CD8-positive, alpha-beta memory T cell (primary cell): ENCODE measurements around the gene EPHB1. TPM values are rescaled to one million over a fixed set of nuclear protein-coding genes. Genes with fewer than 3 reads are reported as not detected.

Experiments
- CTCF ChIA-PET: fragments of 350-600 bp; sonication (Branson Sonifier 250); formaldehyde crosslinking; loops from one replicate; lab custom pipeline; 2021; ENCODE audit warnings: antibody characterized with exemption; lab: Charles Lee
- POLR2A ChIA-PET: fragments of 350-600 bp; sonication (Branson Sonifier 250); formaldehyde crosslinking; loops from one replicate; lab custom pipeline; 2021; ENCODE audit warnings: antibody characterized with exemption; lab: Charles Lee
- DNase-seq, 5 donors: peaks; one replicate each; pipeline versions ENCODE4 v3.0.0 to v3.0.0-alpha.2; 2020 to 2022; ENCODE audit warnings: mixed read lengths in 1 of 5
- H3K27ac ChIP-seq: one replicate; pipeline ENCODE4 v1.7.0; 2013; ENCODE audit warnings: low read depth, mild to moderate bottlenecking, low read length, moderate library complexity
- H3K27me3 ChIP-seq: 2 replicates; pipeline ENCODE4 v1.7.0; 2013; ENCODE audit warnings: low read length, mild to moderate bottlenecking; ENCODE audit not compliant: insufficient read depth, poor library complexity, severe bottlenecking
- H3K36me3 ChIP-seq: 2 replicates; pipeline ENCODE4 v1.7.0; 2013; ENCODE audit warnings: mild to moderate bottlenecking, low read length, moderate library complexity; ENCODE audit not compliant: insufficient read depth
- H3K4me1 ChIP-seq: 2 replicates; pipeline ENCODE4 v1.7.0; 2013; ENCODE audit warnings: mild to moderate bottlenecking, low read length, moderate library complexity; ENCODE audit not compliant: insufficient read depth
- H3K4me3 ChIP-seq: 2 replicates; pipeline ENCODE4 v1.7.0; 2013; ENCODE audit warnings: mild to moderate bottlenecking, low read length
- H3K9me3 ChIP-seq: 2 replicates; pipeline ENCODE4 v1.7.0; 2013; ENCODE audit warnings: mild to moderate bottlenecking, low read length
- H3K27ac Mint-ChIP-seq, 8 donors: one replicate each; pipeline ENCODE4 v1.8.0; 2020 to 2021; ENCODE audit warnings: mixed read lengths in 8 of 8, mild to moderate bottlenecking in 6 of 8, inconsistent platforms in 3 of 8, moderate library complexity in 3 of 8
- H3K27me3 Mint-ChIP-seq, 2 donors: one replicate each; pipeline ENCODE4 v1.8.0; 2020 to 2021; ENCODE audit warnings: mixed read lengths in 2 of 2, mild to moderate bottlenecking in 1 of 2, moderate library complexity in 1 of 2
- H3K36me3 Mint-ChIP-seq, 3 donors: one replicate each; pipeline ENCODE4 v1.8.0; 2020 to 2021; ENCODE audit warnings: mixed read lengths in 3 of 3, inconsistent platforms in 1 of 3, mild to moderate bottlenecking in 1 of 3
- H3K4me1 Mint-ChIP-seq, 3 donors: one replicate each; pipeline ENCODE4 v1.8.0; 2020 to 2021; ENCODE audit warnings: mixed read lengths in 3 of 3, inconsistent platforms in 1 of 3, mild to moderate bottlenecking in 1 of 3
- H3K4me3 Mint-ChIP-seq, 7 donors: one replicate each; pipeline ENCODE4 v1.8.0; 2020 to 2021; ENCODE audit warnings: mixed read lengths in 7 of 7, mild to moderate bottlenecking in 6 of 7, moderate library complexity in 4 of 7, inconsistent platforms in 2 of 7
- H3K9me3 Mint-ChIP-seq, 5 donors: one replicate each; pipeline ENCODE4 v1.8.0; 2020 to 2022; ENCODE audit warnings: mixed read lengths in 5 of 5, mild to moderate bottlenecking in 3 of 5, moderate library complexity in 2 of 5, inconsistent platforms in 1 of 5
- polyA plus RNA-seq: library from polyadenylated mRNA; unstranded; fragments of 300-500 nt; fragmentation: Illumina TruSeq; gene quantifications from one replicate; pipeline ENCODE4 v1.2.3, GENCODE V29; 2021
- total RNA-seq, 2 experiments: library from RNA; stranded (reverse); gene quantifications; one replicate each; pipeline ENCODE4 v1.2.3, GENCODE V29; 2021

The EPHB1 gene
- total and polyA plus RNA-seq, 3 experiments from 2014 or later: 0.10 TPM; not detected in 2

DNA sequence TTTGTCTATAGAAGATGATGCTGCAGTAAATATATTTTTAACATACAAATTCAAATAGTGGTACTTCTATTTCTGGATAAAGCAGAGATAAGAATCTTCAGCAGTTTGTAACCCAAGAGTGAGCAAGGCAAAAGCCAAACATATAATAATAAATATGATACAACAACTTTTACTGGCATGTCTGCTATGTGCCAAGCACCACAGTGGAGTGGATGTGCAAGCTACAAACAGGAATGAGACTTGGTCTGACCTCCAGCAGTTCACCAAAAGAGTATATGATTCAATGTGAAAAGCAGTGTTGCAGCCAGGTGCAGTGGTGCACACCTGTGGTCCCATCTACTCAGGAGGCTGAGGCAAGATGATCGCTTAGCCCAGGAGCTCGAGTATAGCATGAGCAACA lies 395.6 kb downstream of the EPHB1 start:
- no peaks in the 10 kb centered on the region for H3K27me3 ChIP-seq
- H3K9me3 ChIP-seq: no peaks in the 10 kb centered on the region
- Mint-ChIP-seq H3K27me3 (peaks cover 0 to 2% of the 10 kb centered on the region in 2 donors), H3K9me3 (peaks cover 0 to 5% (median 2%) of the 10 kb centered on the region in 5 donors), H3K4me3 (no peak overlapping the region), H3K36me3 (no peaks in the 10 kb centered on the region), H3K27ac (no peak overlapping the region), H3K4me1 (no peaks in the 10 kb centered on the region)
- no peaks in the 10 kb centered on the region for H3K4me1 ChIP-seq
- ChIA-PET POLR2A (no interaction called here), CTCF (no interaction called here)
- H3K27ac ChIP-seq: no peak overlapping the region
- H3K36me3 ChIP-seq: no peaks in the 10 kb centered on the region
- no peak for DNase-seq
- H3K4me3 ChIP-seq: no peak overlapping the region

DNA sequence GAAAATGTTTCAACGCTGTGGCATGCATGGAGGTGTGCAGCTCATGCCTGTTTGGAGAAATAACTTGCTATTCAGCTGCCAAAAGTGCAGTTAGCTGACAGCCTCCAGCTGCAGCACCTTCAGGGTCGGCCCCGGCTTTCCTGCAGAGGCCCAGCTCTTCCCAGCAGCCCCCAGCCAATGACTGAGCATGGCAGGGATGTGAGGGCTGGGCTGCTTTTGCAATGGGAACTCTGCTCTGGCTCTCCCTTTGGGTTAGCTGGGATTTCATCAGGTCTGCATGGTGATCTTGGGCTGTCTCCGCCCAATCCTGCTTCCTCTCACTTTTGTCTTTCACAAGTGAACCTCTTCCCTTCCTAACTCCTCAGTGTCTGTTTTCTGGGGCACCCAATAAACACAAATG lies 396.6 kb downstream of the EPHB1 start:
- Mint-ChIP-seq H3K27ac (no peak overlapping the region), H3K27me3 (peaks cover 0 to 2% of the 10 kb centered on the region in 2 donors), H3K9me3 (peaks cover 0 to 8% (median 2%) of the 10 kb centered on the region in 5 donors), H3K4me3 (no peak overlapping the region), H3K36me3 (no peaks in the 10 kb centered on the region), H3K4me1 (no peaks in the 10 kb centered on the region)
- Histone ChIP-seq H3K4me1 (no peaks in the 10 kb centered on the region), H3K27ac (no peak overlapping the region), H3K27me3 (no peaks in the 10 kb centered on the region), H3K36me3 (no peaks in the 10 kb centered on the region), H3K4me3 (no peak overlapping the region), H3K9me3 (no peaks in the 10 kb centered on the region)
- ChIA-PET POLR2A (no interaction called here), CTCF (no interaction called here)
- no peak for DNase-seq

DNA sequence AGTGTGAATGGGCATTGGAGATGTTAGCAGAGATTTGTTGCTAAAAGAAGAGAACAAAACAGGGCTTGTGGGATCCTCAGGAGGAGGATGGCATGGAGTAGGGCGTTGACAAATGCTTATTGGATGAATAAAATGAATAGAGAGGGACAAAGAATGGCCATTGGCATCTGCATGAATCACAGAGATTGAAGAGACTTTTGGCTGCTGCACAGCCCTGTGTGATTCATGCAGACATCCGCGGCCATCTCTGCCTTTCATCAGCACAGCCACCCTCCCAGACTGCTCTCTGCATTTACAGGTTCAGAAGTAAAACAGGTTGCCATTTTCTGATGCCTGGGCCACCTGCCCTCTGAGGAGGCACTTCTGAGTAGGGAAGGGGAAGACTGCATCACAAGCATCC lies 397.9 kb downstream of the EPHB1 start:
- DNase-seq: no peak
- Histone ChIP-seq H3K27ac (no peak overlapping the region), H3K4me3 (no peak overlapping the region), H3K36me3 (no peaks in the 10 kb centered on the region), H3K27me3 (no peaks in the 10 kb centered on the region), H3K9me3 (no peaks in the 10 kb centered on the region), H3K4me1 (no peaks in the 10 kb centered on the region)
- no peak overlapping the region for H3K27ac Mint-ChIP-seq
- H3K27me3 Mint-ChIP-seq: peaks cover 0 to 2% of the 10 kb centered on the region in 2 donors
- no peaks in the 10 kb centered on the region for H3K36me3 Mint-ChIP-seq
- H3K9me3 Mint-ChIP-seq: peaks cover 0 to 6% (median 2%) of the 10 kb centered on the region in 5 donors
- H3K4me3 Mint-ChIP-seq: no peak overlapping the region
- no peaks in the 10 kb centered on the region for H3K4me1 Mint-ChIP-seq
- ChIA-PET CTCF (no interaction called here), POLR2A (no interaction called here)

DNA sequence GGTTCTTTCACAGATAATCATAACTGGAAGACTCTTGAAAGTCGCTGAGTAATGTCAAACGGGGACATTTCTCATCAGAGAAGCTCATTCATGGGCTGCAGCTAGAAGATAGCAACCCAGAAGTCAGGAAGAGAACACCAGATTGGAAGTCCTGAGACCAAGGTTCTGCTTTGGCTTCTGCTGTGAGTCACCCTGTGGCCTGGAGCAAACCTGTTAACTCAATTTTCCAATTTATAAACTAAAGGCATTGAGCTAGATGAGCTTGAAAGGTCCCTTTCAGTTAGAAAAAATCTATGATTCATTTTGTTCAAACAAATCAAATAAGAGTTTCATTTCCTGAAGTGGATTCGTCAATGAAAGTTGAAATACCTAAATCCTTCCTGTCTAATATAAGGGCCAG lies 402.2 kb downstream of the EPHB1 start:
- no peak overlapping the region for H3K27ac ChIP-seq
- no peaks in the 10 kb centered on the region for H3K4me1 ChIP-seq
- H3K36me3 ChIP-seq: no peaks in the 10 kb centered on the region
- Mint-ChIP-seq H3K36me3 (no peaks in the 10 kb centered on the region), H3K9me3 (peaks cover 0 to 6% (median 0%) of the 10 kb centered on the region in 5 donors), H3K4me1 (no peaks in the 10 kb centered on the region), H3K4me3 (no peak overlapping the region), H3K27ac (no peak overlapping the region), H3K27me3 (no peaks in the 10 kb centered on the region)
- POLR2A ChIA-PET: no interaction called here
- no peak overlapping the region for H3K4me3 ChIP-seq
- CTCF ChIA-PET: no interaction called here
- DNase-seq: no peak
- H3K27me3 ChIP-seq: no peaks in the 10 kb centered on the region
- no peaks in the 10 kb centered on the region for H3K9me3 ChIP-seq

DNA sequence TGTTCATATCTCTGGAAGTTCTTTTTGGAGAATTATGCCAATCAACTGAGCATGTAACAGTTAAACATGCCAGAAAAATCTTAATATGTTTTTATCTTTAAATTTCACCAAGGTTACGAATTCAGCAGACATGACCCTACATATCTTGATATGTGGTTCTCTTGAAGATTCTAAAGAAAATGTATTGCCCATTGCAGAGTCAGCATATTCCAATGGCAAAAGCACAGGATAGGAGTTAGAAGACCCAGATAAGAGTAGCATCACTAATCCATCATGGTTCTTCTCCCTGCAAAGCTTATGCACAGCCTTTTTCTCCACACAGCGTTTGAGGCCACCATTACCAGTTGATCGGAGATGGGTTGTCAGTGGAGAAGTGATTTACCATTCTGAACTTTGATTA lies 402.8 kb downstream of the EPHB1 start:
- Mint-ChIP-seq H3K36me3 (no peaks in the 10 kb centered on the region), H3K27ac (no peak overlapping the region), H3K4me1 (no peaks in the 10 kb centered on the region), H3K9me3 (peaks cover 0 to 6% (median under 1%) of the 10 kb centered on the region in 5 donors), H3K27me3 (no peaks in the 10 kb centered on the region), H3K4me3 (no peak overlapping the region)
- ChIA-PET POLR2A (no interaction called here), CTCF (no interaction called here)
- H3K9me3 ChIP-seq: no peaks in the 10 kb centered on the region
- no peak overlapping the region for H3K27ac ChIP-seq
- DNase-seq: no peak
- H3K4me1 ChIP-seq: no peaks in the 10 kb centered on the region
- H3K36me3 ChIP-seq: no peaks in the 10 kb centered on the region
- H3K4me3 ChIP-seq: no peak overlapping the region
- no peaks in the 10 kb centered on the region for H3K27me3 ChIP-seq

DNA sequence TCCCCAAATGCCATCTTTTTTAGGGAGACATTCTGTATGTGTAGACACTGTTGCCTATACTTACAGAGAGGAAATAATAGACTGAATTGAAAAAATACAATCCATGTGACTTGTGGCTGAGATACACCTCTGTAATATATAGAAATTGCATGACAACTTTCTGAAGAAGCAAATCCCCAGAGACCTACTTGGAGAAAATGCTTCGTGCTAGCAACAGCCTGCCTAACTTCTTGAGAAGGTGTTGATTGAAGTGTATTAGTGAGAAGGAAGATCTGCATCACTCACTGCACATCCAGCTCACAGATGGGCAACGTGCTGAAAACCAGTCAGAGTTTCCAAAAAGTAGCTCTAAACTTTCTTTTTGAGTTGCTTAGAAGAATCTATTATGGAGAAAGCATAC lies 404.1 kb downstream of the EPHB1 start:
- Mint-ChIP-seq H3K4me1 (no peaks in the 10 kb centered on the region), H3K36me3 (no peaks in the 10 kb centered on the region), H3K9me3 (peaks cover 0 to 6% (median 2%) of the 10 kb centered on the region in 5 donors), H3K27me3 (no peaks in the 10 kb centered on the region), H3K4me3 (no peak overlapping the region), H3K27ac (no peak overlapping the region)
- Histone ChIP-seq H3K9me3 (no peaks in the 10 kb centered on the region), H3K4me3 (no peak overlapping the region), H3K36me3 (no peaks in the 10 kb centered on the region), H3K4me1 (no peaks in the 10 kb centered on the region), H3K27ac (no peak overlapping the region), H3K27me3 (no peaks in the 10 kb centered on the region)
- no peak for DNase-seq
- CTCF ChIA-PET: no interaction called here
- POLR2A ChIA-PET: no interaction called here

DNA sequence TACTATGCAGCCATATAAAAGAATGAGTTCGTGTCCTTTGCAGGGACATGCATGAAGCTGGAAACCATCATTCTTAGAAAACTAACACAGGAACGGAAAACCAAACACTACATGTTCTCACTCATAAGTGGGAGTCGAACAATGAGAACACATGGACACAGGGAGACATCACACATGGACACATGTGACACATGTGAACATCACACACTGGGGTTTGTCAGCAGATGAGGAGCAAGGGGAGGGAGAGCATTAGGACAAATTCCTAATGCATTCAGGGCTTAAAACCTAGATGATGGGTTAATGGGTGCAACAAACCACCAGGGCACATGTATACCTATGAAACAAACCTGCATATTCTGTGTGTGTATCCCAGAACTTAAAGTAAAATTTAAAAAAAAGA lies 408.0 kb downstream of the EPHB1 start:
- Histone ChIP-seq H3K27ac (no peak overlapping the region), H3K27me3 (no peaks in the 10 kb centered on the region), H3K4me3 (no peak overlapping the region), H3K36me3 (no peaks in the 10 kb centered on the region), H3K4me1 (no peaks in the 10 kb centered on the region), H3K9me3 (no peaks in the 10 kb centered on the region)
- Mint-ChIP-seq H3K4me3 (no peak overlapping the region), H3K27ac (no peak overlapping the region), H3K36me3 (no peaks in the 10 kb centered on the region), H3K9me3 (peaks cover 0 to 5% (median 3%) of the 10 kb centered on the region in 5 donors), H3K4me1 (no peaks in the 10 kb centered on the region), H3K27me3 (no peaks in the 10 kb centered on the region)
- POLR2A ChIA-PET: no interaction called here
- no peak for DNase-seq
- CTCF ChIA-PET: no interaction called here

DNA sequence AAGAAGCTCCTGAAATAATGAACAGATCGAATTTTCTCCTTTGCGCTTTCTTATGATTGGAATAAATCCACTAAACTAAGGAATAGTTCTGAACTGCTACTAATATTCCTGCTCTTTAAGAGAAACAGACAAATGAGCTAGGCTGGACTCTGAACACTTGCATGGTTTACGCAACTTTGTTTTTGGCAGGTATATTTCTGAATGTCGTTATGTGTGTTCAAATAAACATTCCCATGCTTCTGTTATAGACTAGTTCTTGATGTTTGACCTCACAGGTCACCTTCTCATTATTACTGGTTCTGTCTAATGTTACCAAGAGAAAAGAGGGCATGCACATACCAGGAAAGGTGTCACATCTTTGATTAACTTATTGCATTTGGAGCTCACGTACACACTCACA lies 418.2 kb downstream of the EPHB1 start:
- H3K9me3 Mint-ChIP-seq: peaks cover 0 to 9% (median 0%) of the 10 kb centered on the region in 5 donors
- CTCF ChIA-PET: no interaction called here
- POLR2A ChIA-PET: no interaction called here

DNA sequence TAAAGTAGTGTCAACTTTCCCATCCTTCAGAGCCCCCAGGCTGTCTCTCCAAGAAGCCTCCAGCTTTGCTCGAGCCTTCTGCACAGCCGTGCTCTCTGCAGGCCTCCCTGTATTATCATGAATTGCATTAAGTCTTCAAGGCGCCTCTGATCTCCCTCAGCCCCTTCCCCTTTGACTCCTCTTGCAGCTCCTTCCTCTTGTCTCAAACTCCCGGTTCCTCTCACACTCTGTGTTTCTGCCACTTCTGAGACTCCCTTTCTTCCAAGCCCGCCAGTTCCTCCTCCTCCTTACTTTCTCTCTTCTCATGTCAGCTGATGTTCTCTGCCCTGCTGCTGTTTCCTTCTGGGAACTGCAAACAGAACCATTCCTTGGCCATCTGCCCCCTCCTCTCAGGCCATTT lies 418.8 kb downstream of the EPHB1 start:
- no peak overlapping the region for H3K27ac ChIP-seq
- H3K9me3 Mint-ChIP-seq: peaks cover 0 to 10% (median 0%) of the 10 kb centered on the region in 5 donors
- H3K36me3 ChIP-seq: no peaks in the 10 kb centered on the region
- ChIA-PET CTCF (no interaction called here), POLR2A (no interaction called here)
- no peak overlapping the region for H3K4me3 Mint-ChIP-seq
- H3K4me3 ChIP-seq: no peak overlapping the region
- H3K27me3 Mint-ChIP-seq: peaks cover 0 to 4% of the 10 kb centered on the region in 2 donors
- no peaks in the 10 kb centered on the region for H3K9me3 ChIP-seq
- no peaks in the 10 kb centered on the region for H3K36me3 Mint-ChIP-seq
- H3K27ac Mint-ChIP-seq: peak overlapping the region in 1 of 8 donors; percentile 78
- no peak for DNase-seq
- no peaks in the 10 kb centered on the region for H3K27me3 ChIP-seq
- H3K4me1 Mint-ChIP-seq: no peaks in the 10 kb centered on the region
- H3K4me1 ChIP-seq: no peaks in the 10 kb centered on the region

More for the DNA sequence above, 418.2 kb downstream of the EPHB1 start:
- Mint-ChIP-seq H3K27ac (no peak overlapping the region), H3K4me3 (no peak overlapping the region), H3K36me3 (no peaks in the 10 kb centered on the region), H3K27me3 (peaks cover 0 to 5% of the 10 kb centered on the region in 2 donors), H3K4me1 (no peaks in the 10 kb centered on the region)
- no peak overlapping the region for H3K27ac ChIP-seq
- H3K9me3 ChIP-seq: no peaks in the 10 kb centered on the region
- DNase-seq: no peak
- H3K36me3 ChIP-seq: no peaks in the 10 kb centered on the region
- no peaks in the 10 kb centered on the region for H3K4me1 ChIP-seq
- H3K27me3 ChIP-seq: no peaks in the 10 kb centered on the region
- no peak overlapping the region for H3K4me3 ChIP-seq
